DOHH2 (cell line): ENCODE results near the gene DEF6.

Experiments
- H3F3A ChIP-seq: fragments of 200-600 bp; sonication (generic), shearing (Covaris generic); 2 replicates; pipeline ENCODE4 v1.6.0; 2016; ENCODE audit warnings: antibody characterized with exemption, mild to moderate bottlenecking; ENCODE audit not compliant: control insufficient read depth, insufficient read depth
- H3K27ac ChIP-seq: fragments of 200-600 bp; sonication (generic); 2 replicates; pipeline ENCODE4 v1.5.1; 2014; ENCODE audit warnings: low read depth, mild to moderate bottlenecking, low read length, moderate library complexity
- H3K27me3 ChIP-seq: fragments of 200-600 bp; sonication (generic); 2 replicates; pipeline ENCODE4 v1.6.1; 2014; ENCODE audit warnings: mild to moderate bottlenecking, low read length, mixed read lengths; ENCODE audit not compliant: control insufficient read depth
- H3K36me3 ChIP-seq: fragments of 200-600 bp; sonication (generic); 2 replicates; pipeline ENCODE4 v1.6.1; 2014; ENCODE audit warnings: mild to moderate bottlenecking, low read length, moderate library complexity, mixed read lengths; ENCODE audit not compliant: control insufficient read depth
- H3K4me1 ChIP-seq: fragments of 200-600 bp; sonication (generic); 2 replicates; pipeline ENCODE4 v1.6.1; 2014; ENCODE audit warnings: mild to moderate bottlenecking, low read length, mixed read lengths; ENCODE audit not compliant: control insufficient read depth
- H3K4me2 ChIP-seq: fragments of 200-600 bp; sonication (generic); 2 replicates; pipeline ENCODE4 v1.6.0; 2014; ENCODE audit warnings: mild to moderate bottlenecking, low read length, moderate library complexity
- H3K4me3 ChIP-seq: fragments of 200-600 bp; sonication (generic); 2 replicates; pipeline ENCODE4 v1.5.1; 2014; ENCODE audit warnings: mild to moderate bottlenecking, low read length, mixed read lengths
- H3K79me2 ChIP-seq: fragments of 200-600 bp; sonication (generic); 2 replicates; pipeline ENCODE4 v1.6.1; 2014; ENCODE audit warnings: mild to moderate bottlenecking, low read length, mixed read lengths; ENCODE audit not compliant: control insufficient read depth
- H3K9me2 ChIP-seq: fragments of 200-600 bp; sonication (generic); replicated peaks from 2 replicates; pipeline ENCODE4 v1.6.1; 2014; ENCODE audit warnings: mild to moderate bottlenecking, low read length, mixed read lengths; ENCODE audit not compliant: control insufficient read depth
- H3K9me3 ChIP-seq: fragments of 200-600 bp; sonication (generic); 2 replicates; pipeline ENCODE4 v1.6.1; 2014; ENCODE audit warnings: antibody characterized with exemption, low read length, mixed read lengths; ENCODE audit not compliant: control insufficient read depth, insufficient read depth
- H4K20me1 ChIP-seq: fragments of 200-600 bp; sonication (generic); 2 replicates; pipeline ENCODE4 v1.6.0; 2014; ENCODE audit warnings: low read depth, mild to moderate bottlenecking, antibody characterized with exemption, low read length, moderate library complexity; ENCODE audit not compliant: control insufficient read depth, insufficient read depth
- EZH2phosphoT487 ChIP-seq: fragments of 200-600 bp; sonication (generic); IDR thresholded peaks from 2 replicates; pipeline ENCODE4 v1.6.1; 2017; ENCODE audit warnings: borderline replicate concordance, mild to moderate bottlenecking, antibody characterized with exemption, low read length, moderate library complexity, mixed read lengths
- TF ChIP-seq, protein P1 (sequence below): fragments of 200-600 bp; sonication (generic); IDR thresholded peaks from one replicate; pipeline ENCODE4 v1.5.1; 2014; ENCODE audit warnings: antibody characterized with exemption, mild to moderate bottlenecking, low read depth, low read length; ENCODE audit not compliant: poor library complexity, severe bottlenecking

Gene DEF6

DNA sequence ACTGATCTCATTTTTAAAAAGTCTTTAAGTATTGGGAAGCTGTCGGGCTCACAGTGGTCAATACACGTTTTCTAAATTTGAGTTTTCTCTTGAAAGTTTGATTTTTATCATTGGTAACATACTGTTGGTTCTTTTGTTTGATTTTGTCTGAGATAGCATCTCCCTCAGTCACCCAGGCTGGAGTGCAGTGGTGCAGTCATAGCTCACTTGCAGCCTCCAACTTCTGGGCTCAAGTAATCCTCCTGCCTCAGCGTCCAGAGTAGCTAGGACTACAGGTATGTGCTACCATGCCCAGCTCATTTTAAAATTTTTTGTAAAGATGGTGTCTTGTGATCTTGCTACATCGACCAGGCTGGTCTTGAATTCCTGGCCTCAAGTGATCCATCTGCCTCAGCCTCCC, 53.8 kb downstream of the DEF6 start:
- peaks cover 1% of the 10 kb centered on the region; the same call in 1 of the 2 replicates for H3K79me2 ChIP-seq
- peaks cover 26% of the 10 kb centered on the region for H3K36me3 ChIP-seq
- no peak for TF ChIP-seq EZH2phosphoT487
- TF ChIP-seq, protein P1, sequence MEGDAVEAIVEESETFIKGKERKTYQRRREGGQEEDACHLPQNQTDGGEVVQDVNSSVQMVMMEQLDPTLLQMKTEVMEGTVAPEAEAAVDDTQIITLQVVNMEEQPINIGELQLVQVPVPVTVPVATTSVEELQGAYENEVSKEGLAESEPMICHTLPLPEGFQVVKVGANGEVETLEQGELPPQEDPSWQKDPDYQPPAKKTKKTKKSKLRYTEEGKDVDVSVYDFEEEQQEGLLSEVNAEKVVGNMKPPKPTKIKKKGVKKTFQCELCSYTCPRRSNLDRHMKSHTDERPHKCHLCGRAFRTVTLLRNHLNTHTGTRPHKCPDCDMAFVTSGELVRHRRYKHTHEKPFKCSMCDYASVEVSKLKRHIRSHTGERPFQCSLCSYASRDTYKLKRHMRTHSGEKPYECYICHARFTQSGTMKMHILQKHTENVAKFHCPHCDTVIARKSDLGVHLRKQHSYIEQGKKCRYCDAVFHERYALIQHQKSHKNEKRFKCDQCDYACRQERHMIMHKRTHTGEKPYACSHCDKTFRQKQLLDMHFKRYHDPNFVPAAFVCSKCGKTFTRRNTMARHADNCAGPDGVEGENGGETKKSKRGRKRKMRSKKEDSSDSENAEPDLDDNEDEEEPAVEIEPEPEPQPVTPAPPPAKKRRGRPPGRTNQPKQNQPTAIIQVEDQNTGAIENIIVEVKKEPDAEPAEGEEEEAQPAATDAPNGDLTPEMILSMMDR, result no peak
- no peak overlapping the region for H3K4me2 ChIP-seq
- no peaks in the 10 kb centered on the region for H4K20me1 ChIP-seq
- peaks cover 16% of the 10 kb centered on the region for H3K4me1 ChIP-seq
- no peaks in the 10 kb centered on the region for H3K27me3 ChIP-seq
- no peaks in the 10 kb centered on the region for H3K9me2 ChIP-seq
- no peaks in the 10 kb centered on the region for H3F3A ChIP-seq
- H3K9me3 ChIP-seq, result no peaks in the 10 kb centered on the region
- H3K27ac ChIP-seq, result no peak overlapping the region
- no peak overlapping the region for H3K4me3 ChIP-seq

DNA sequence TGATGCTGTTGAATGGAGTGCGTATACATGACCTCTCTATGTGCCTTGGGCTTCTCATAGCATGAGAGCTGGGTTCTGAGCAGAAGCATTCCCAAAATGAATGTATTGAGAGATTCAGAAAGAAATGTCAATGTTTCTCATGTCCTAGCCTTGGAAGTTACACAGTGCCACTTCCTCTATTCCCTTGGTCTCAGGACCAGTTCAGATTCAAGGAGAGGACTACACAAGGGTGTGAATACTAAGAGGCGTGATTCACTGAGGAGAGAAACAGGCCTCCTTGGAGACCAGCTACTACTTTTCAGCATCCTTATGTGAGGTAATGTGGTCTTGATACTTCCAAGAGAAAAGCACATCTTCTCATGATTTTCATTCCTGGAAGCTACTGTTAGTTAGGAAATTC, 55.1 kb downstream of the DEF6 start:
- peaks cover 16% of the 10 kb centered on the region for H3K4me1 ChIP-seq
- TF ChIP-seq, protein P1, result no peak
- no peak for TF ChIP-seq EZH2phosphoT487
- H4K20me1 ChIP-seq, result no peaks in the 10 kb centered on the region
- no peak overlapping the region for H3K27ac ChIP-seq
- no peaks in the 10 kb centered on the region for H3F3A ChIP-seq
- H3K79me2 ChIP-seq, result no peaks in the 10 kb centered on the region
- H3K9me2 ChIP-seq, result no peaks in the 10 kb centered on the region
- H3K4me3 ChIP-seq, result no peak overlapping the region
- H3K4me2 ChIP-seq, result no peak overlapping the region
- peaks cover 33% of the 10 kb centered on the region for H3K36me3 ChIP-seq
- no peaks in the 10 kb centered on the region for H3K27me3 ChIP-seq
- no peaks in the 10 kb centered on the region for H3K9me3 ChIP-seq

DNA sequence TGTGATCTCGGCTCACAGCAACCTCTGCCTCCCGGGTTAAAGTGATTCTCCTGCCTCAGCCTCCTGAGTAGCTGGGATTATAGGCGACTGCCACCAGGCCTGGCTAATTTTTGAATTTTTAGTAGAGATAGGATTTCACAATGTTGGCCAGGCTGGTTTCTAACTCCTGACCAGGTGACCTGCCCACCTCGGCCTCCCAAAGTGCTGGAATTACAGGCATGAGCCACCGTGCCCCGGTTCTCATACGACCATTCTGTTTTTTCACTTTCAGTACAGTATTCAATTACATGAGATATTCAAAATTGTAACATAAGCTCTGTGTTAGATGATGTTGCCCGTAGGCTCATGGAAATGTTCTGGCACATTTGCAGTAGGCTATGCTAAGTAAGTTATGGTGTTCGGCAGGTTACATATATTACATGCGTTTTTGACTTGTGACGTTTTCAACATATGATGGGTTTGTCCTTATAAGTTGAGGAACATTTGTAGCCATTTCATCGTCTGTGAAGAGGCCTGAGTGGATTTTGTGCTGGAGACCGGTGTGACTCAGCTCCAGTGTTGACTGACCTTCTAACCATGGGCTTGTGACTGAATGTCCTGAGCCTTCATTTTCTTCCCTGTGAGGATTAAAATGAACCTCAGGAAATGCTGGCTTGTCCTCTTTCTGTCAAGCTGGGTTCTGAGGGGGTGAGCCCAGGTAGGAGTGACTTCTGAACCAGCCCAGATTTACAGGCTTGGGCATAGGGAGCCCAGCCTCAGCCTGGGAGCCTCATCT, 56.9 kb downstream of the DEF6 start:
- no peaks in the 10 kb centered on the region for H3K27me3 ChIP-seq
- H3K27ac ChIP-seq, result no peak overlapping the region
- H3K4me3 ChIP-seq, result no peak overlapping the region
- no peaks in the 10 kb centered on the region for H3K9me3 ChIP-seq
- no peaks in the 10 kb centered on the region for H3K9me2 ChIP-seq
- no peaks in the 10 kb centered on the region for H3K79me2 ChIP-seq
- H3K4me2 ChIP-seq, result no peak overlapping the region
- no peaks in the 10 kb centered on the region for H3F3A ChIP-seq
- TF ChIP-seq, protein P1, result no peak
- H4K20me1 ChIP-seq, result no peaks in the 10 kb centered on the region
- peaks cover 29% of the 10 kb centered on the region for H3K36me3 ChIP-seq
- no peaks in the 10 kb centered on the region for H3K4me1 ChIP-seq
